ENCODE results near the gene ABHD4.

DNA sequence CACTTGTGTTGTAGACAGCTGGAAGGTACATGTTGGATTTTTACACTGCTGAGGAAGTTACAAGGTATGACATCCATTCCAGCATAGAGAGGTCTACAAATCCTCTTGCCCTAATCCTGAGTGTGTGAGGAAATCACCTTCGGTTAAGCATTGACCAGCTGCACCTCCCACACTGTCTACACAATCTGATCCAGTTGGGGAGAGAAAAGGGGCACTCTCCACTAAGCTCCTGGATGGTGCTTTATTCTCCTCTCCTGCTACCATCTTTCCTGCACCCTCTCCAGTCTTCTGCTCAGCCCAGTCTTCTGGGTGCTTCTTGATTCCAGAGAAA is 46.2 kb downstream of the ABHD4 start, which contains the start of gene OR6J1:
- TF ChIP-seq CTCF (conservative IDR thresholded peaks at IDR 0.05; ENCODE audit: low read depth in 2 of 2) (no peak), EZH2phosphoT487 (IDR thresholded peaks at IDR 0.05; ENCODE audit: unreplicated experiment) (no peak), NANOG (IDR thresholded peaks at IDR 0.05; ENCODE audit: borderline replicate concordance) (no peak), CREB1 (CRISPR knock-in tag; IDR thresholded peaks at IDR 0.05; ENCODE audit: low read depth) (no peak)
